DMS53 (cell line): ENCODE results near the gene DGAT2L6.
A peak's percentile ranks its signal among the peaks of the same experiment; 100 is the strongest.

ENCODE experiments used
- DNase-seq: peaks from one replicate; lab custom pipeline; 2025; lab: John Stamatoyannopoulos, UW

Gene DGAT2L6, protein sequence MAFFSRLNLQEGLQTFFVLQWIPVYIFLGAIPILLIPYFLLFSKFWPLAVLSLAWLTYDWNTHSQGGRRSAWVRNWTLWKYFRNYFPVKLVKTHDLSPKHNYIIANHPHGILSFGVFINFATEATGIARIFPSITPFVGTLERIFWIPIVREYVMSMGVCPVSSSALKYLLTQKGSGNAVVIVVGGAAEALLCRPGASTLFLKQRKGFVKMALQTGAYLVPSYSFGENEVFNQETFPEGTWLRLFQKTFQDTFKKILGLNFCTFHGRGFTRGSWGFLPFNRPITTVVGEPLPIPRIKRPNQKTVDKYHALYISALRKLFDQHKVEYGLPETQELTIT

DNA sequence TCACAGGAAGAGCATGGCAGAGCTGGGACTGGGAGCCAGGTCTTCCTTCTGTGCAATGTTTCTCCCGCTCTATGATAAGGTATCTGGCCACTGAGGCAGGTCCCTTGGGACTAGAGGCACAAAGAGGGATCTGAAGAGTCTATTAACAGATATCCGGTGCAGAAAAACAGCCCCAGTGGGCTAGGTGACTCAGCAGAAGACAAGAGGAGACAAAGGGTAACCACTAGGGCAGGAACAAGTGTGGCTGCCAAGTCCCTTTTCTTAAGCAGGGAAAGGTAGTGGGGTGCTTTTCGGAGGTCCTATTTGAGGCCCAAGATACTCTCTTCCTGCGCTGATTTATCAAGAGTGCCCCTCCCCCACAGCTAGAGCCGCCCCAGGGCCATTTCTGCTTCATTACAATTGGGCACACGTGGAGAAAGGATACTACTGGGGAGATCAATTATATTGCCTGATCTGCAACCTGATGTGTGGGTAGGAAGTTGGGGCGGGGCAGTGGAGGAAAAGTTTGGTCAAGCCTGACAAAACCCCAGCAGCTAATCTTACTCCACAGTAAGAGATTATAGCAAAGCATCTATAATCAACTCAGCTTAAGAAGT lies at the start of gene DGAT2L6:
TSS of gene DGAT2L6 (plus strand) at position 546 of the 596 bp plus-strand sequence. CDS start 100 bp downstream, outside the sequence.
- DNase-seq = no peak

DNA sequence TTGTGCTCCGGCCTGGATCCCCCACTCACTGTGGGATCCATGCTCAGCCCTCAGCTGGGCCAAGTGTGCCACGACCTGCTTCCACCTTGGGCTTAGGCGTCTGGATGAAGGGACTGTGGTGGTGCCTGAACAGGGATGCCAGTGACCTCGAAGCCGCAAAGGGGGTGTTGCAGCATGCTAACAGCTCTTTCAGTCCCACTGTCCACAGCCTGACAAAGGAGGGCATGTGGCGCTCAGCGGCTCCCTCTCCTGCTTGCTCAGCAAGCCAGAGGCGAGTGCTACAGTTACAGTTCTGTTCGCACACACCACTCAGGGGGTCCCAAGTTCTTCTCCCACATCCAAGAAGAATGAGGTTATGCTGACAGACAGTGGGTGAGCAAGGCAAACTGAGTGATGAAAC lies 49.2 kb upstream of the DGAT2L6 start:
- DNase-seq = no peak

DNA sequence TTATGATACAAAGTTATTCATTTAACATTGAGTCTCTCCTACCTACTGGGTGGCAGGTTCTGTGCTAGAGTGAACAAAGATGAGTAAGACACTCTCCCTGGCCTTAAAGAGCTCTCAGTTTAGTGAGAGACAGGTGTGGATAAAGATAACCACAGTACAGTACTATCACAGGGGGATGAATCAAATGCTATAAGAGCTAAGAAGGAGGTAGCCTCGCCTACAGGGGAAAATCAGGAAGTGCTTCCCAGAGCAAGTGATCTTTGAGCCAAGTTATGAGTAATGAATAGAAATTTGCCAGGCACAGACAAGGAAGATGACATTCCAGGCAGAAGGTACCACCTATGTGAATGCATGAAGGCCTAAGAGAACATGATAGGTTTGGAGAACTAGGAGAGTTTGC lies 47.5 kb upstream of the DGAT2L6 start:
- DNase-seq = no peak

DNA sequence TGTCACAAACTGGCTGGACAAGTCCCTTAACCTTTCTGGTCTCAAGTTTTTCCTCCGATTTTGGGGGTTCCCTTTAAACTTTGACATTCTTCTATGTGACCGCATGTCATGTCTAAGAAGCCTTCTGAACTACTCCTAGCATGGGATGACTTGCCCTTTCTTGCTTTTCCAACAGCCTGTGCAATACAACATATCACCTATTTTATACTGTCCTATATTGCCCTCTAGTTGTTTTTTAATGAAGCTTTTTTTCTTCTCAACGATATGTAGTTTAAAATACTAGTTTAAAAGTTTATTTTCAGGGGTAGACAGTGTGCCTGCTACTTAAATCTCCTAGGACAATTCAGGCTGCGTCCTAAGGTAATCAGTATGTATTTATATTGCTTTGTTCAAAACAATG lies 45.1 kb upstream of the DGAT2L6 start:
- peak; percentile 41 for DNase-seq

DNA sequence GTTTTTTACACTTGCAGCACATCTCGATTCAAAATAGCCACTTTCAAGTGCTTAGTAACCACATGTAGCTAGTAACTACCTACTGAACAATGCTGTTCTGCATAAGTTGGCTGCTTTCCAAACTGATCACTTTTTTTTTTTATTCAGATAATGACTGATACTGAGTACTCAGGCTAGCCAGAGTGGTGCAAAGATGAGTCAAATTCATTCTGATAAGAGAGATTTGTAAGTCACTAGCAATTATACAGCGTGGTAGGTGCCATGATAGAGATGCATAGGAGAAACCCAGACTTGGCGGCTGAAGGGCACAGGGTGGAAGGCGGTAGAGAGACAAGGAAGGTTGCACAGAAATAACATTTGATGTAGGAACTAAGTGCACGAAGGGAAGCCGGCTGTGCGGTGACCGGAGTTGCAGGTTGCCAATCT lies 44.4 kb upstream of the DGAT2L6 start:
- peak; percentile 77 for DNase-seq

DNA sequence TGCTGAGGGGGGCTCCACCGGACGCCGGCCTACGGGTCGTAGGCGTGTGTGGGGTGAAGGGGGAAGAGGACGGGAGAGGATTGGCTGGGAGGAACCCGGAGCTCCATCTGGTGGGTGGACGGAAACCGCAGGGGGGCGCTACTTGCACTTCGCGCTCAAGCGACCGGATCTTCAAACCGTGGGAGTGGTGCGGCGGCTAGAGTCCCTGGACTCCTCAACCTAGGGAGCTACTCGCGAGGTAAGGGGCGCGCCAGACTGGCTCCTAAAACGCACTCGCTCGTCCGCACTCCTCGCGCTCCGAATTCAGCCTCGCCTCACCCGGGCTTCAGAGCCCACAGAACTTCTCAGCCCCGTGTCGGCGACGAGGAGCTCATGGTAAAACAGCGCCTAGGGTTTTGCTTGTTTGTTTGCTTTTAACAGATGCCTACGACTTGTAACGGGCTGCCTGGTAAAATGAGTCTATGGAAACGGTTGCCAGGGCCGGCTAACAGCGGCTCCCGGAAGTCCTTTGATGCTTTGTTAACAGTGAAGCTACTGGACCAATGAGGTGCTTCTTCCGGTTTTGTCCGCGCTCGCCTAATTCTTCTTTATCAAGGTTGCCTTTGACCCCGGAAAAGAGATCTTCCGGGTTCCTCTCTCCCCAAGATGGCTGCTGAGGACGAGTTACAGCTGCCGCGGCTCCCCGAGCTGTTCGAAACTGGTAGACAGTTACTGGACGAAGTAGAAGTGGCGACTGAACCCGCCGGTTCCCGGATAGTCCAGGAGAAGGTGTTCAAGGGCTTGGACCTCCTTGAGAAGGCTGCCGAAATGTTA lies 43.8 kb upstream of the DGAT2L6 start, which contains the start of gene IGBP1:
TSS of gene IGBP1 (plus strand) at position 145 of the 813 bp plus-strand sequence. CDS start at position 646, 501 bp downstream.
- DNase-seq = peak; percentile 96

DNA sequence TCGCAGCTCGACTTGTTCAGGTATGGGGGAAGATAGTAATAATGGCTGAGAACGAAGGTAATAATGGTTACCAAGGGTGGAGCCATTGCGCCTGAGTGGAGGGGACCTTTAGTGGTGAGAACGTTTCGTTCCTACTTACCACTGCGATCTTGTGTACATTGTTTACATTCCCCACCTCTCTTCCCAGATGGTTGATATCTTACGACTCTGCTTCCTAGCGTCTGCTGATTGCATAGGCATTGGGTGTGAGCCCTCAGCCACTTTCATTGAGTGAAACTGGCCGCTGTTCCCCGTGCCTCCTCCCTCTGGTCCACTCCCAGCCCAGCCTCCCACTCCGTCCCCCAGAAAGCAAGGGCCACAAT lies 43.2 kb upstream of the DGAT2L6 start:
- peak; percentile 57 for DNase-seq

DNA sequence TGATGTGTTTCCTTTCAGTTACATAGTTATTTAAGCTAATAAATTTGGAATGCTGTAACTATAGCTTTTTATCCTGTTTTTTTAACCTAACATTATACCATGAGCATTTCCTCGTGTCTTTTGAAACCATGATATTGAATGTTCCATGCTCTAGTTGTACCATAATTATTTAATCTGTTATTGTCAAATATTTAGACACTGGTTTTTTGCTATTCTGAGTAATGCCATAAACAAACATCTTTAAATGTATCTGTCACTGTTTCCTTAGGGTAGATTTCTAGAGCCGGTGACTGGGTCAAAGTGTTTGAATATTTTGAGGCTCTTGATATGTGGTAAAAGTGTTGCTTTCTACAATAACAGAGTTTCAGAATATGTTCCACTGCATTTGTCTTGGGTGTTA lies 38.7 kb upstream of the DGAT2L6 start:
- no peak for DNase-seq

DNA sequence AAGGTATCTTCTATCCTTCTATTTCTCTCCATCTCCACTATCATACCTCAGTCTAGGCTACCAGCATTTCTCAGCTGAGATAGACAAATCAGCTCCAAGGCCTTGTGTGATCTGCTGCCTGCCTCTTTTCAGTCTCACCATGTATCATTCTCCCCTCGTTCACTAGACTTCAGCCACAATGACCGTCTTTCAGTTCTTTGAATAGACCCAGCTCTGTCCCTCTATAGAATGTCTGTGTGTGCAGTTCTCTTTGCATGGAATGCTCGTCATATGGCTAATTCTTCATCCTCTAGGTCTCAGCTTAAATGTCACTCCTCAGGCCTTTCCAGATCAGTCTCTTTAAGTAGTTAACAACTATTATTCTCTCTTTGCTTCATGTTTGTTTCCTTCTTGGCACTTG lies 37.5 kb upstream of the DGAT2L6 start:
- DNase-seq = no peak

DNA sequence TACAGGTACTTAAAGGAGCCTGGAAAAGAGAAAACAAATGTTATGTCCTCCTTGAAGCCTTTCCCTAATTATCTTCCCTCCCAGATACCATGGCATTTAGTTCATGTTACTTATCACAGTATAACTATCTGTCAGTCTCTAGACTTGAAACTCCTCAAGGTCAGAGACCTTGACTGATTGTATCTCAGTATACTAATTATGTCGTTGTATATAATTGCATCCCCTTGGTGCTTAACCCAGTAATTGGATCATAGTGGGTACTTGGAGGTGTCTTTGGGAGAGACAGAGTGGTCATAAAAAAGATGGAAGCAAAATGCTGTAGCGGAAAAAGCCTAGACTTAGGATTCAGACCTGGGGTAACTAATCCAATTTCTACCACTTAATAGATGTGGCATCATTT lies 35.9 kb upstream of the DGAT2L6 start:
- DNase-seq = no peak

DNA sequence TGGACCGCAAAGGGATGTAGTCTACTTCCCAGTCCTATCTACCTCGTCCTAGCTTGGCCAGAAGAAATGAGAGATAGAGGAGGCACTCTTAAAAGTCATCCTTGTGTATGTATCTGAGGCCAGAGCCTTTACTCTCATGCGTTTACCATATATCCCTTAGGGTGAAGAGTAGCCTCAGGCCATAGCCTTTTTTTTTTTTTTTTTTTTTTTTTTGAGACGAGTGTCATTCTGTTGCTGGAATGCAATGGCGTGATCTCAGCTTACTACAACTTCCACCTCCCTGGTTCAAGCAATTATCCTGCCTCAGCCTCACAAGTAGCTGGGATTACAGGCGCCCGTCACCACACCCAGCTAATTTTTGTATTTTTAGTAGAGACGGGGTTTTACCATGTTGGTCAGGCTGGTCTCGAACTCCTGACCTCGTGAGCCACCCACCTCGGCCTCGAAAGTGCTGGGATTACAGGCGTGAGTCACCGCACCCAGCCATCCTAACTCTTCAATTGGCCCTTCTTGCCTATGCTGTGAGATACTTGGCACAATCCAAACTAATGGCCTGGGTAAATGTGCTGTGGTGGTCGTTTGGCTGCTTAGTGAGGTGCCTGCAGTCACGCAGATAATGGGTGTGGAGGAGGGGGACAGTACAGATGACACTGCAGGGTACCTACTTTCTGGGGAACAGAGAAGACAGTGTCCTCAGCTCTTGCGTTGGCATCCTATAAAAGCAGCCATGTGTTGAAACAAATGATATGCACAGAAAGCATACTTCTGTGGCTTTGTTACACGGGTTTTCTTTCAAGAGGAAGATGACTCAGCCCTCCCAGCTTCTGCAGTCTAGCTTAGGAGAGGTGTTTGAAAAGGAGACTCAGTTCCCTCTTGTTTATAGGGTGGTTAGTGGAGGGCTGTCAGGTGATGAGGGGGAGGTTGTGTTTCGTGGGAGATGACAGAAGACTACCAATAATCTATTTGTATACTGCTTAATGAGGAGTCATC lies 10.4 kb upstream of the DGAT2L6 start:
- DNase-seq = peak; percentile 61

DNA sequence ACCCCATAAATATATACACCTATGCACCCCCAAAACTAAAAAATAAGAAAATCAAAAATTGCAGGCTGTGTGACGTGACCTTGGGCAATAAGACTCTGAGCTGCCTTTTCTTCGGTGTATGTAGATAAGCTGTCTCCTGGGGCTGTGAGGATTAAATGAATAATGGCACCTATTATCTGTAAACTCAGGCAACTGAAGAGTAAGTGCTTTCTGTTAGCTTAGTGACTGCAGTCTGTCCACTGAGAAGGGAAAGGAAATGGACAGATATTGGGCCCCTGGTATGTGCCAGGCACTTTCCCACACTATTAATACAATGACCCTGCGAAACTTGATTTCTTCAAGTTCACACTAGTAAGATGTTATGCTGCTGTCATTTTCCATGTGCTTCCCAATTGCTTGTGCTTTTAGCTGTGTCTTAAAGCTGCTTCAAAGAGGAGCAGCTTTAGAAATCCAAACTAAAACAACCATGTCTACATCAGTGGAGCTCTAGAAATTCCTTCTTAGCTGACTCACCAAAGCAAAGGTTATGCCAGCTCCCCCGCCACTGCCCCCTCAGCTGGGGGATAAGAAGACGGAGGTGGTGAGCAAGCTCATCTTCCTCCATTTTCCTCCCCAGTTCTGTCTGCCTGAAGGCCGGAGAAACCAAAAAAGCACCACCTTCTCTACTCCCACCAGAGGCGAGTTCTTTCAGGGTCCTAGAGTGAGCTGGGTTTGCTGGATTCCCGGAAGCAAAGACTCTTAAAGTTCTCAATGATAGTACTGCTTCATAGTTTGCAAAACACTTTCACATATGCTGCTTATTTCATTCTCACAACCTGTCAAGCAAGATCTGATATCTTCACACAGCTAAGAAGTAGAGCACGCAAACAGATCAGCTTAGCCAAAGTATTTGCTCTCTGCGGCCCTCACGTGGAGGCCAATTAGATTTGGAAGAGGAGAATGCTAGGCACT lies 8.8 kb upstream of the DGAT2L6 start:
- peak; percentile 37 for DNase-seq

DNA sequence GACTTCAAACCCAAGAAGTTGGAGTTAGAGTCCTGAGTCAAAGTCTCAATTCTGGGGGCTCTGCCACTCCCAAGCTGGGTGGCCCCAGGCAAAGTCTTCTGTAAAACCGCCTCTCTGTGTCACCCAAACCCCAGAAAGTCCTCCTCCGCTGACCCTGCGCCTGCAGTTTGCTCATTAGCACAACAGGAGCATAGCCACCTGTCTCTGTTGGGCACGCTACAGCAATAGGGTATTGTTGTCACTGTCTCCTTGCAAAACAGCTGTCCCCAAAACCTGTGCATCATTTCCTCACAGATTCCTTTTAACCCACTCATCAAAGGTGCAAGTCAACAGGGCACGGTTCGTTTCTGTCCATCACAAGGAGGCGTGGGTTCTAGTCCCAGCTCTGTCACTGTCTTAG lies 8.0 kb upstream of the DGAT2L6 start:
- DNase-seq = no peak

DNA sequence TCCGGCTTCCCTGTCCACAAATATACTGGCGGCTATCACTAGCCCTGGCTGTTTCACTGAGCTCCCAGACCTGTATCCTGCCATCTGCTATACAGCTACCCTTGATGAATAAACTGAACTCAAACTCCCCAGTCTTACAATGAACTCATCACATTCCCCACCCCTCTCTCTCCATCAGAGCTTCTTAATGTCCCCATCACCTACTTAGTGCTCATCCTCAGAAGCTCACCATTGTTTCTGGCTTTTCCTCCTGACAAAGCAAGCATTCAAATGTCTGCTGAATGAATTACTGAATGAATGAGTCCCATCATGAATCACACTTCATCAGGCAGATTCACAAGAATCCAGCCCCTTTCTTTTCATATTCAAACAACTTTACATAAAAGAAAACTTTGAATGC lies 5.7 kb upstream of the DGAT2L6 start:
- no peak for DNase-seq

DNA sequence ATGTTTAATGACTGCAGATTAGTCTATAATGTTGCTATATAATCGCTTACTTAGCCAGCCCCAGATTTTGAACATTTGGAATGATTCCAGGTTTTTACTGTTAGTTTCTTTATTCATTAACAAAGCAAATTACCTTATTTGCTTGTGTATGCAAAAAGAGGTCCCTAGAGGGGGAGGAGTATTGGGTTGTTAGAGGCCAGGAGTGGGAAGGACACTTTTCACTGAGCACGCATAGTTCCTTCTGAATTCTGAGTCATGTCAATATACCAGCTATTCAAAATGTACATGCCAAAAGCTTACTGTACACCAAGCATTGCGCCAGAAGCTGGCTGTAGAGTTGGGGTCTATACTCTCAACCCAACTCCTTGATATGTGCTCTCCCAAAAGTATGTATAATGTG lies 5.1 kb upstream of the DGAT2L6 start:
- no peak for DNase-seq

DNA sequence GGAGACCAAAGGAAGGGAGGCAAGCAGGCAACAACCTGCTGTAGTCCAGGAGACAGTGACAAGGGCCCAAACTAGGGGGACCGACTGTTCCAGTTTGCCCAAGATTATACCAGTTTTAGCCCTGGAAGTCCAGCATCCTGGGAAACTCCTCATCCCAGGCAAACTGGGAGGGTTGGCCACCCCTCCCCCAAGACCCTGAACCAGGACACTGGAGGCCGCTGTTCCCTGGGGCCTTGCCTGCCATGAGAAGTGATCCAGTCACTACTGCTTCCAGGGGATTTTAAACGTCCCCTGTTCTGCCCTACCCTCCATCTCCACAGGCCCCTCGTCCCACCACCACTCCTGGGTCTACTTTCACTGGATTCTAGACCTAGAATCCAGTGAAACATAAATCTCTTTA lies 4.3 kb upstream of the DGAT2L6 start:
- no peak for DNase-seq

DNA sequence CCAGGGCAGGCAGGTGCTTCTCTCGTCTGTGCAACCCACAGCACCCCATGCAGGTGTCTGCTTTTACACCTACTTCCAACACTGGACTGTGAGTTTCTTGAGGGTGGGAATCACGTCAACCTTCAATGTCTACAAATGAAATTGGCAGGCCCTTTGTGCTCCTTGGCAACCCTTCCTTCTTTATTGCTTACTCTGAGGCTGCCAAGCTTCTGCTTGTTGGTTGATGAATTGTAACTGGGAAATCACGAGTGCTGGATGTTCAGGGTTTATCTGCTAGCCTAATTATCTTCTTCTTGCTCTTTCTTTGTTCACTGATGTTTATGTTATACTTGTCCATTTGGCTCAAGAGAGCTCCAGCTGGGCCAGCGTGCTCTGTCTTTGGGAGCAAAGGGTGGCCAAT lies 2.5 kb upstream of the DGAT2L6 start:
- DNase-seq = no peak

DNA sequence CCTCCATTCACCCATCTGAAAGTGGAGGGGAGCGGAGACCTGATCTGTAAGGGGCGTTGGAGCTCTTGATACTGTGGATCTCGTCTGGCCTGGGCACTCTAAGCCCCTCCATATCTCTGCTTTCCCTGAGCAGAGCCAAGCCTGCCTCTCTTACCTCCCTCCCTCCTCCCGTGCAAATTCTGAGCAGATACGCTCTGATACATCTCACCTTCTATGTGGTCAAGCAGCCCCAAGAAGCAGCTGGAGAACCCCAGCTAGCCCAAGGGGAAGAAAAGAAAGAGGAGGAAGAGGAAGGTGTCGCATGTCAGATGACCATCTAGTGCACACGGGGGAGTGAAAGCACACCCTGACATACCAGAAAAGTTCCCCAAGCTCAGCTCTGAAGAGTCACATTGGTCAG lies 1.9 kb upstream of the DGAT2L6 start:
- no peak for DNase-seq

DNA sequence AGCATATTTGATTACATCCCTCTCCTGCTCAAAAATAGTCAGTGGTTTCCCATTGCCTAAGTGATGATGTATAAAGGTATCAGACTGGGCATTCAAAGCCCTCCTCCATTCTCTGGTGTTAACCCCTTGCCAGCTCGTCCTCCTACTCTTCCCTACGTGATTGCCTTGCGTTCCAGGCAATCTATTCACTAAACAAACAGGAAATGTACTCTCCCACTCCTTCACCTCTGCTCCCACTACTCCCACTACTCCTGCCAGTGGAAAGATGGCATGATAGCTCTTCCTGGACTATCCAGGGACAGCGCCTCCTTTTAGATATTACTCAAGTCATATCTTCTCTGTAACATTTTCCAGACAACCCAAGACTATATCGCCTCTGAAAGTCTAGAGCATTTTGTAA lies 5.8 kb downstream of the DGAT2L6 start:
- no peak for DNase-seq

DNA sequence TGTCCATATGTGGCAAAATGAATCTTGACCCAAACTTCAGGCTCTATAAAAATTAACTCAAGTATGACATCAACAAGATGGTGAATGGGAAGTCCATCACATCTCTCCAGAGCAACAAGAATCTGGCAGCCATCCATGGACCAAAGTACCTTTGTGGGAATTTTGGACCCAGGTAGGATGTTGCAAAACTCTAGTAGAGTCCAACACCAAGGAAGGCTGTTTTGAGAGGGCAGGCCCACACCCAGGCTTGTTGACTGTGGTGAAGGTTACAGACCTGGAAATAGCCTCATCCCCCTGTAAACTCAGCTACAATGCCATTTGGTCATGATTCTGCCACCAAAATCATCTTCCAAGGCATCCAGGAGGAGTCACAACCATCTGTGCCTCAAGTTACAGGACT lies 12.9 kb downstream of the DGAT2L6 start:
- DNase-seq = no peak
